HG03175 (cell line): ENCODE measurements around the gene CMIP.

Source experiments
- ATAC-seq: cut with Tn5 transposase; IDR thresholded peaks from one replicate; pipeline ENCODE4 v1.9.1; 2021; ENCODE audit warnings: mild to moderate bottlenecking, moderate library complexity; ENCODE audit not compliant: unreplicated experiment

Gene CMIP

GRCh38 chr16:81598083-81598482 is 153.5 kb downstream of the CMIP start:
- ATAC-seq: no peak

- ATAC-seq: no peak
These were observed 154.6 kb downstream of the CMIP start for GRCh38 chr16:81599034-81599744.

GRCh38 chr16:81600275-81600674 is 155.7 kb downstream of the CMIP start:
- ATAC-seq: no peak

- no peak for ATAC-seq
These were observed 156.4 kb downstream of the CMIP start for GRCh38 chr16:81601008-81601428.

- ATAC-seq: no peak
These were observed 157.1 kb downstream of the CMIP start for GRCh38 chr16:81601601-81602255.

- ATAC-seq: no peak
These were observed 157.7 kb downstream of the CMIP start for GRCh38 chr16:81602256-81602776.

GRCh38 chr16:81602792-81603191 is 158.2 kb downstream of the CMIP start:
- ATAC-seq: no peak

GRCh38 chr16:81604960-81605383 is 160.4 kb downstream of the CMIP start:
- no peak for ATAC-seq

- ATAC-seq: no peak
These were observed 161.4 kb downstream of the CMIP start for GRCh38 chr16:81606039-81606438.

- ATAC-seq: no peak
These were observed 162.4 kb downstream of the CMIP start for GRCh38 chr16:81607006-81607405.

GRCh38 chr16:81607805-81608522 is 163.4 kb downstream of the CMIP start:
- ATAC-seq: no peak

- no peak for ATAC-seq
These were observed 164.1 kb downstream of the CMIP start for GRCh38 chr16:81608523-81609209.

GRCh38 chr16:81609323-81609892 is 164.8 kb downstream of the CMIP start:
- no peak for ATAC-seq

- ATAC-seq: no peak
These were observed 165.7 kb downstream of the CMIP start for GRCh38 chr16:81610144-81610842.

GRCh38 chr16:81610936-81611335 is 166.3 kb downstream of the CMIP start:
- ATAC-seq: no peak

GRCh38 chr16:81611721-81612120 is 167.1 kb downstream of the CMIP start:
- ATAC-seq: no peak

GRCh38 chr16:81612351-81613163 is 167.9 kb downstream of the CMIP start:
- ATAC-seq: no peak

- no peak for ATAC-seq
These were observed 169.6 kb downstream of the CMIP start for GRCh38 chr16:81614171-81614570.

- ATAC-seq: no peak
These were observed 170.2 kb downstream of the CMIP start for GRCh38 chr16:81614654-81615359.
